GM21367 (cell line): ENCODE data around the gene DDX4.
A peak's percentile ranks its signal among the peaks of the same experiment; 100 is the strongest.
"Not testable (repeated sequence)": the region's sequence is repeated elsewhere in the genome, so short reads cannot be mapped to it uniquely, and the experiment has no call there.

ENCODE experiments used
- ATAC-seq: cut with Tn5 transposase; IDR thresholded peaks from one replicate; pipeline ENCODE4 v1.9.1; 2021; ENCODE audit not compliant: unreplicated experiment

The DDX4 gene

DNA sequence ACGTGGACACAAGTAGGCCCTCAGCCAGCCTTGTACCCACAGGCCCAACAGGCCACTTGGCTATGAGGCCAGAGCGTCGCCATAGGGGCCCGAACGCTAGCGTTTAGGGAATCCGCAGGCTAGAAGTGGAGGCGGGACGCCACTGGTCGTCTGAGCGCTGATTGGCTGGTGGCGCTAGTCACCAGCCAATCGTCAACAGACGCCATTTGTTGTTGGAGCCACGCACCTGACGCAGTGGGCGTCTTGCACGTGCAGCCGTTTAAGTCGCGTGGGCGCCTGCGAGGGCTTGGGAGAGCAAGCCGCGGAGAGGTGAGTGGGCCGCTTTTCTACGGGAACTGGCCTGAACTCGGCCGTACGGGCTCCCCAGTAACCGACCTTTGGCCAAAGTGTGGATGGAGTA, at the start of gene DDX4:
Gene DDX4 (plus strand): TSS at position 269 of the 400 bp plus-strand sequence. CDS start 903 bp downstream, outside the sequence.
- no peak for ATAC-seq

DNA sequence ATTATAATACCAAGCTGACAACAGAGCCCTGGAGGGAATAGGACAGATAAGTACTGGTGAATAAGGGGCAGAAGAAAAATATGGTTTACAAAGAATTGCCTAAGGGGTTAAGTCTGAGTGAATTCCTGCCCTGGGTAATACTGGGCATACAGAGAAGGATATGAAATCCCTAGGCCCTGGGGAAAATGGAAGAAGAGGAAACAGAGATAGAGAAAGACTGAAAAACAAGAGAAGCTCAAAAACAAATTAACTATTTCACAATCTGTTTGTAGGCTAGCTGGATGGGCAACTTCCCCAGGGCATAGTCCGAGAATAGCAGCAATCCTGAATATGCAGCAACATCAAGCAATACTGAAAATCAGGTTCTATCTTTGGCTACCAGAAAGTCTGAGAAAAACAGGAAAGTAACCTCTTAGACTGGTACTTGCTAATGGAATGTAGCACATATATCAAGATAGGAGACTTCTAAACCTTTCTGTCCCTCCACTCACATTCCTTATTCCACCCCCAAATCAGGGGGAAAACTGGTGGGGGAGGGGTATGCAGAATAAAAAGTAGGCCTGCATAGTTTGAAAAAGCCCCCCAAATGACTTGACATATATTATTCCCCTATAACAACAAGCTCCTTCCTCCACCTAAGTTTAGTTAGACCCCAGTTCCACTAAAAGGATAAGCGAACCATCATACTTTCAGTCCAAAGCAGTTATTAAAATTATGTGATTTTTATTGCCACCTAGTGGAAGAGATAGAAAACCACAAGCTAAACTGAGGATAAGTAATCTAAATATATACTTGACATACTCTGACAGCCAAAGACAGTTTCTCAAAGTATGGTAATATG, 46.4 kb upstream of the DDX4 start:
- ATAC-seq, result no peak

DNA sequence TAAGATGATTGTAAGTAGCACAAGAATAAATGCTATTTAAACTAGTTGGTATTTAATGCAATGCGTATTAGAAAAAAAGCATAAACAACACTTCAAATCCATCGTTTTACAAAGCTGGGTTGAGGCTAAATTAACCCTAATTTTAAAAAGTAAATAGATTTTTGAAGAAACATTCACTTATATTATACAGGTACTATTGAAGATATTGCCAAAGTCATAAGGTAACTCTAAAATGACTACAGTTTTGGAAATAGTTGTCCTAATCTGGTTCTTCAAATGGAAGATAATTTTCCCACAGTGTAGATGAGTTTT, 45.8 kb upstream of the DDX4 start:
- no peak for ATAC-seq

DNA sequence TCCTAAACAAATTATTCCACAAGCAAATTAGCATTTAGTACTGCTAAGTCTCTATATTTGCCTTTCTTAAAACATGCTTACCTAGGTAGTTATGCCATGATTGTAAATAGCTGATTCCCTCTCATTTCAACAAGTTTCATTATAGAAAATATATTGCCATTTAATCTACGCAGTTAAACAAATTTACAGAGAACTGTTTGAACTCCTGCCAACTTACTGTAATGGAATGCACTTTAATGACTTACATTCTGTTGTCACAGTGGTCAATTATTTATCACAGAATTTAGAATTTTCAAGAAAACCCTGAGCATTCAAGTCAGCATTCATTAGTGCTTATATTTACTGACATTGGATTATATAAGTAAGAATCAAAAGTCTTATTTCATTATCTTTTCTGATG, 45.4 kb upstream of the DDX4 start:
- ATAC-seq, result no peak

DNA sequence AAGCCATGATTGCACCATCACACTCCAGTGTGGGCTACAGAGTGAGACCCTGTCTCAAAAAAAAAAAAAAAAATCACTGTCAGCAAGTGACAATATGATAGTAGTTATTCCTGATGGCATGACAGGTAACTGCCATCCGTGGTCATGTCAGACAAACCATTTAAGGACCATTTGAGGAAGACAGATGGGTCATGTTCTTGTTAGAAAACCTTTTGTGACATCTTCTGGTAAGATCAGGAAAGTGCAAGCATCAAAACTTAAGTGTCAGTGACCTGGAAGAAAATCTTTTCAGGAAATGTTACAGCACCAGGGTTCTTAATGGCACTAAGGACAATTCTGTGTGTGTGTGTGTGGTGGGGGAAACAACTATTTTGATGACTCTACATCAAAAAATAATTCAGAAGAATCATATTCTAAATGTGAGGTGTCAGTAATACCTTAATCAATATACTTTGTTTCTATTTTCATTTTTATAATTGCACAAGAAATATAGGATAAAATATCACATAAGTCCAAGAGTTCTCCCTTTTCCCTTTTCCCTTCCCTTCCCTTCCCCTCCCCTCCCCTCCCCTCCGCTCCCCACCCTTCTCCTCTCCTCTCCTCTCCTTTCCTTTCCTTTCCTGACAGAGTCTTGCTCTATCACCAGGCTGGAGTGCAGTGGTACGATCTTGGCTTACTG, 43.6 kb upstream of the DDX4 start:
- no peak for ATAC-seq

DNA sequence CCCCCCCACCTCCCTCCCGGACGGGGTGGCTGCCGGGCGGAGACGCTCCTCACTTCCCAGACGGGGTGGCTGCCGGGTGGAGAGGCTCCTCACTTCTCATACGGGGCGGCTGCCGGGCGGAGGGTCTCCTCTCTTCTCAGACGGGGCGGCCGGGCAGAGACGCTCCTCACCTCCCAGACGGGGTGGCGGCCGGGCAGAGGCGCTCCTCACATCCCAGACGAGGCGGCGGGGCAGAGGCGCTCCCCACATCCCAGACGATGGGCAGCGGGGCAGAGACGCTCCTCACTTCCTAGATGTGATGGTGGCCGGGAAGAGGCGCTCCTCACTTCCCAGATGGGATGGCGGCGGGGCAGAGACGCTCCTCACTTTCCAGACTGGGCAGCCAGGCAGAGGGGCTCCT, 41.2 kb upstream of the DDX4 start:
- not testable (repeated sequence) for ATAC-seq

DNA sequence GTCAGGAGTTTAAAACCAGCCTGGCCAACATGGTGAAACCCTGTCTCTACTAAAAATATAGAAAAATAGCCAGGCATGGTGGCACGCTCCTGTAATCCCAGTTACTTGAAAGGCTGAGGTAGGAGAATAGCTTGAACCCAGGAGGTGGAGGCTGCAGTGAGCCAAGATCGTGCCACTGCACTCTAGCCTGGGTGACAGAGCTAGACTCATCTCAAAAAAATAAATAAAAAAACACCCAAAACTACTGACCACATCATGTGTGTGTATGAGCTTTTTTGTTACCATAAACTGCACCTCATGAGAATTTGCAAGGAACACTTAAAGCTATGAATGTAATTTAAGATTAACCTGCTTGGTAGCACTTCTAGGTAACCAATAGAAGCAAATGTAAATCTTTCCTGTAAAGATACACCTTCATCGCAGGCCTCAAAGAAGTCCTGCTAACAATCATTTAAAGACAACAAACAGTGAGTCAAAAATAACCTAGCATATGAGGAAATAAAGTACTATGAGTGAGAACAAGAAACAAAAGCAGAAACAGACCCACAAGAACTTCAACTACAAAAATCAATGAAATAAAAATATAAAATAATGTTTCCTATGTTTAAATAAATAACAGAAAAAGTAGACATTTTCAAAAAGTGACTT, 38.7 kb upstream of the DDX4 start:
- no peak for ATAC-seq

DNA sequence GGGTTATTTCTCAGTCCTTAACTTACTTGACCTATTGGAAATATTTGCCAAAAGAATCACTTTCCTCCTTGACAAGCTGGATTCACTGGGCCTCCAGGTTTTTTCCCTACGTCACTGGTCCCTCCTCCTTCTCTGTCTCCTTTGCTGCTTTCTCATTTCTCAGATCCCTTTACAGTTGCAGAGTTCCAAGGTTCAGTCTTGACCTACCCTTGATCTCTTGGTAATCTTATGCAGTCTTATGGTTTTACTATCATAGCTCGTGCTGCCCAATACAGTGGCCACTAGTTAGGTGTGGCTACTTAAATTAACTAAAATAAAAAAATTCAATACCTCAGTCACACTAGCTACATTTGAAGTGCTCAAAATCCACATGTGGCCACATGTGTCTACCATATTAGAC, 37.1 kb upstream of the DDX4 start:
- no peak for ATAC-seq

DNA sequence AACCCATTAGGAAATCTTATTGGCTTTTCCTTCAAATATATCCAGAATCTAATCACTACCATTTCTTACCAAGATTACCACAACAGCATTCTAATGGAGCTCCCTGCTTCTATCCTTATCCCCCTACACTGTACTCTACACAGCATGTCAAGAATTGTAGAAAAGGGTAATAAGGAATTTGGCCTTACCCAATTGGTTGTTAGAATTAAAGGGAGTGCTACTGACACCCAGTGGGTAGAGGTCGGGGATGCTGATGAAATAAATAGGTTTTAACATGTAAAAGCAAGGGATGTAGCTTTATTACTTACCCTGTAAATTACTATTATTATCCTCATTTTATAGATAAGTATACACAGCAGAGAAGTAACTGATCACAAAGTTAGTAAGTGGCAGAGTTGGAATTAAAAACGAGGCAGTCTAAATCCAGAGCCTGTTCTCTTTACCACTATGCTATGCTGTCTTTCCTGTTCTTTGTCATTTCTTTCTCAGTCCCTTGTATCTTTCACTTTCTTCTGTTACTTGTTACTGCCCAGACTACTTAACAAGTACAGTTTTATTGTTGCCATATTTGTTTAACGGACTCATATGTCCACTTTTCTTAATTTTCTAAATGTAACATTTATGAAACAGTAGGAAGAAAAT, 36.3 kb upstream of the DDX4 start:
- no peak for ATAC-seq

DNA sequence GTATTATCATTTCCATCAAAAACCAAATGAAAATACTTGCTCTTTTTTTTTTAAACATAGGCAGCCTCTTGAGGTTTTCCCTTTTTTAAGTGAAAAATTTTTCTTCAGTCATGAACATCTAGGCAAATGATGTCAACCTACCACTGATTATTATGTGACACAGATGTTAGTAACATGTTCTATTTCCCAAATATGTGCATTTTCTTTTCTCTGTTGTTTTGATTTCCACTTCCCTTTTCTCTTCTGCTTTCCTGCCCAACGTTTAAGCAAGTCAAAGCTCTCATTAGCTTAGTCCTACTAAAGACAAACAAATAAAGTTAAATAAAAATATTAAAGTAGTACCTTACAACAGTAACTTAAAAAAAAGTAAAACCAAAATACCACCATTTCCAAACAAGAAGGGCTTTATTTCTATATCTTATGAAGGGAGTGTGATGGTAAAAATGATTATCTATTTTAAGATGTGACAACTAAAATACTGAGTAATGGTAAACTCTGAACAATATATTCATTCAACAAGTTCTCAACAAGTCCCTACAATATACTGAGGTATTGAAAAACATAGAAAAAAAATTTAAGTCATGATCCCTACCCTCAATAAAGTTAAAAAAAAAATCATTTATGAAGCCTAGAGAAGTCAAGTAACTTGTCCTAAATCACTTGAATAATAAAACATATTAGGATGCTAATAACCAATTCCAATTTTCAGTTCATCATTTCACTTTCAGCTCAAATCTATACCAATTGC, 35.1 kb upstream of the DDX4 start:
- ATAC-seq, result no peak

DNA sequence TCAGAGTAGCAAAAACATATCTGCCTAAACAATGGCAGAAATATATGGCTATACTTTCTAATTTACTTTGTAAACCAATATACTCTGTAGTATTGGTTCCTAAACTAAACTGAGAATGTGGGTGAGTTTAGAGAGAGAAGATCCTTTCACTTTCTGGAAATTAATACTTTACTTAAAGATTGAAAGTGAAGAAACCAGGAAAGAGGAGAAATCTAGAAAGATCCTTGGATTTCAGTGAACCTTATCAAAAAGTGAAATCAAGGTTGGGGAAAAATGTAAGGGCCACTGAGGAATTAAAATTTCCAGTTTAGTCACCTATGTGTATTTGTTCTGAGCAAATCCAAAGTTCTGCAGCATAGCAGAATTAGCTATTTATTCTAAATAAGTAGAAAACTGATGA, 31.6 kb upstream of the DDX4 start:
- ATAC-seq, result no peak

DNA sequence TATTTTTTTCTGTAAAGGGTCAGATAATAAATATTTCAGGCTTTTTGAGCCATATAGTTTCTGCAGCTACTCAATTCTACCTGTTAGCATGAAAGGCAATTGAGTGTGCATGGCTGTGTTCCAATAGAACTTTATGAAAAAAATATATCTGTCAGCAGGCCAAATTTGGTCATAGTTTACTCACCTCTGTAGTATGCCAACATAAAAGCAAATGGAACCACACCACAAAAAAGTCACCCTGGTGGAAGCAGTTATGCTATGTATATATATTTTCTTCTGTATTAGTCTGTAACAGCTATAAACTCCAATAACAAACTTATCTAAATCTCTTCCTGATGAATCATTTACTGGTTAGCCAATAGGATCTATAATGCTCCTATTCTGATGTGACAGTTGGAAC, 29.1 kb upstream of the DDX4 start:
- no peak for ATAC-seq

DNA sequence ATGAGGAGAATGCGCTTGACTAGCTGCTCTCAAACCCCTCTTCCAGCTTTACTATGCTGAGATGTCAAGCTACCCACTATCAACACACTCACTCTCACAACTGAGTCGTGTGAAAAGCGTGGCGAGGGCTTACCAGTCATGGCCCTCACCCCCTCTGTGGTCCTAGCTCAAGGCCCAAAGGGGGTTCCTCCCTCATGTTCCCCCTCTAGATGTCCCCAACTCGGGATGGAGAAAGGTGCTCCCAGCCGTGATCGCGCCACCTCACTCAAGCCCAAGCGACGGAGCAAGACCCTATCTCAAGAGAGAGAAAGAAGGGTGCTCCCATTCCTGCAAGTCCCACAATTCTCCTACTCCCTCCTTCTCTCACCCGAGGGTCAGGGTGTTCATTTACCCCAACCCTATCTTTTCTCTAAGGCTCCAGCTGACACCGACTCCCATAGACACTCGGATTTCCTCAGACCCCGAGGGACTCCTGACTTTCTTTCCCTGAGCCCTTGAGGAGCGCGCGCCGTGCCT, 26.3 kb upstream of the DDX4 start:
- no peak for ATAC-seq

DNA sequence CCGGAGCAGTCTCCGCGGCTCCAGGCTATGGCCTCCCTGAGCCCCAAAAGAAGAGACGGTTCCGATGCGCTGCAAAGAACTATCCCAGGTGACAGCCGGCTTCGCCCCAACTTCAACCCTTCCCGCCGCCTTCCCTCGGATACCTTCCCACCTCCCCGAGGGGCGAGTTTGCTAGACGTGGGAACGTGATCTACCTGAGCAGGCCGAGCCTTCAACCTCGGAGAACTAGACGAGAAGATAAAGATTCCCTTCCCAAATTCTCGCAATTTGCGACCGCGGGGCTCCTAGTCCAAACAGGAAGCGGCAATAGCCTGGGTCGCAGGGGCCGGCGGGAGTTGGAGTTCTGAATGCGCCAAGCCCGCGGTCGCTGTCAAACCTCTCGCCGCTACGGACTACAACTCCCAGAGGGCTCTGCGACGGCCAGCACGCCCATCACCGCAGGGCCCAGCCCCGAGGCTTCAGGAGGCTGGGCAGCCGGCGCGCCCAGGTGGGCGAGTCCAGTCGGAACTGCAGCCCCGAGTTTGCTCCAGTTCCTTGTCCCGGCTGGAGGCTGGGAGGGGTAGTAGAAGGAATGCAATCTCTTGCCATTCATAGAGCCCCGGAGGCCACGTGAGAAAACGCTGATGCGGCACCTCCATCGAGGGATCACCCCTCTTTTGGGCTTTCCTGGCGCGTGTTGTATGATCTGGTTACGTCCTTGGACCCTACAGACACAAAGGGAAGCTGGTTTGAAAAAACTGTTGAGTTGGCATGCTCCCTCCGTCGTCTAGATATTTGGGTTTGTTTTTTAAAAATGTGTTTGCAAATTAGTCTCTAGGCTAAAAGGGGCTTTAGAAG, 25.6 kb upstream of the DDX4 start, which contains the start of gene SLC38A9:
Gene SLC38A9 (minus strand): TSS at position 302 of the 837 bp plus-strand sequence. CDS start 14,366 bp downstream, outside the sequence.
- ATAC-seq, result peak; percentile 99

DNA sequence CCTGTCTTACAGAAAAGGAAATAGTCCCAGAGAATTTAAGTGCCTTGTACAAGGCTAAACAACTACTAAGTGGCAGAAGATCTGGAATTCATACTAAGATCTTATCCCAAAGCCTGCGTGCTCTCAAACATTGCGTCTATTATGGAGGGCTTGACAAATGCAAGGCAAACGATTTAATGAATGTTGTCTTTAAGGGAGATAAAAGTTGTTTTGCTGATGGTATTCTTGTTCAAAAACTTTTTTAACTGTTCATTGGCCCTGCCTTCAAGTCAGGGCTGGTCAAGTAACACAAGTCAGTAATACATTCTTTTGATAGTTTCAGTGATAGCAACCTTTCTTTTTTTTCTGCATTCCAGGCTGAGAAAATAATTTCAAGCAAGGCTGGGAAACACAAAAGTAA, 24.0 kb upstream of the DDX4 start:
- ATAC-seq, result no peak

DNA sequence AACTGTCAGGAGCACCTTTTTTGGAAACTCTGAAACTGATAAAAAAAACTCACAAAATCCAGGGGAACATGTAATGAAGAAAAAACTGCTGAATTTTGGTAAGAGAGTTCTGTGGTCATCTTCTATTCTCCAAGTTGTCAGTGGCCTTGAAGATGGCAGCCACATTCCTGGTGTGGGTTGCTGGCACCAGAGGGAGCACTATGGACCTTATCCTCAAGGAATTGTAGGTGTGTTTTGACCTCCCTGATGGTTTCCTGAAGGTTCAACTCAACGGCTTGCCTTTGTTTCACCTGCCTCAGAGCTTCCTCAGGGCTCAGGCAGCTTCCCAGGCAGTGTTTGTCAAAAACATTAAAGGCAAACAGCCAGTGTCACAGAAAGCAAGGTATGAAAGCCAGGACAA, 23.5 kb upstream of the DDX4 start:
- ATAC-seq, result no peak

DNA sequence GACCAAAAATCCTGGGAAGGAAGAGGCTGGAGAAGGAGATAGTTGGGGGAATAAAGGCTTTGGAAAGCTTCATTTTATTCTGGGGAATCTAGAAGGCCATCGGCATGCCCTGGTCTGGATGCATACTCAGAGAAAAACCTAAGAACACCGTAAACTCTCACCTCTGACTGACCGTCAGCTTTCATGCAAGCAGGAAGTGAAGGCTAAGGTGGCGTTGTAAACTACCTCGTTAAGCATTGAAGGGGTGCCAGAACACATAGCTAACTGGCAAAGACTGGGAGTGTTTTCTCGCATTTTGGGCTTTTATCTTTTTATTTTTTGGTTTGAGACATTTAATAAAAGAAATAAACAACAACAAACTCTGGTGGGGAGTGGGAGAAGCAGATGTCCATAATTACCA, 23.1 kb upstream of the DDX4 start:
- ATAC-seq, result no peak

DNA sequence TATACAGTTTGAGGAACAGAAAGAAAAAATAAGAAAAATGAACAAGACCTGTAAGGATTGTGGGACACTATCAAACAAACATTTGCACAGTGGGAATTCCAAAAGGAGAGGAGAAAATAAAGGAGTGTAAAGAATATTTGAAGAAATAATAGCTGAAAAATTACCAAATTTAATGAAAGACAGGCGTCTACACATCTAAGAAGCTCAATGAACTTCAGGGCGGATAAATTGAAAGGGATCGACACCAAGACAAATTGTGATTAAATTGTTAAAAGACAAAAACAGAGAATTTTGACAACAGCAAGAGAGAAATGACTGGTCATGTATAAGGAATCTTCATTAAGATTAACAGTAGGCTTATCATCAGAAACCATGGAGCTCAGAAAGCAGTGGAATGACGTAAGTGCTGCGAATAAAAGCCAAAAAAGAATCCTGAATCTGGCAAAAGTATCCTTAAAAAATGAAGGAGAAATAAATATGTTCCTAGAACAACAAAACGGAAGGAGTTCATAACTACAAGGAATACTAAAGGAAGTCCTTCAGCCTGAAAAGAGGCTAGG, 22.3 kb upstream of the DDX4 start:
- ATAC-seq, result no peak

DNA sequence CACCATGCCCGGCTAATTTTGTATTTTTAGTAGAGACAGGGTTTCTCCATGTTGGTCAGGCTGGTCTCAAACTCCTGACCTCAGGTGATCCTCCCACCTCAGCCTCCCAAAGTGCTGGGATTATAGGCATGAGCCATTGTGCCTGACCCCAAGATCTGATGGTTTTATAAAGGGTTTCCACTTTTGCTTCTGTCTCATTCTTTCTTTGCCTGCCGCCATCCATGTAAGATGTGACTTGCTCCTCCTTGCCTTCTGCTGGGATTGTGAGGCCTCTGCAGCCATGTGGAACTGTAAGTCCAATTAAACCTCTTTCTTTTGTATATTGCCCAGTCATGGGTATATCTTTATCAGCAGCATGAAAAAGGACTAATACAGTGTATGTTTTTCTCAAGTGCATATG, 18.8 kb upstream of the DDX4 start:
- not testable (repeated sequence) for ATAC-seq
